ENCODE results near the gene POP5. TPM values are rescaled to one million over a fixed set of nuclear protein-coding genes. Genes with fewer than 3 reads are reported as not detected.

Gene POP5
- total RNA-seq, 1 donor from 2014 or later, result 33.8 TPM

DNA sequence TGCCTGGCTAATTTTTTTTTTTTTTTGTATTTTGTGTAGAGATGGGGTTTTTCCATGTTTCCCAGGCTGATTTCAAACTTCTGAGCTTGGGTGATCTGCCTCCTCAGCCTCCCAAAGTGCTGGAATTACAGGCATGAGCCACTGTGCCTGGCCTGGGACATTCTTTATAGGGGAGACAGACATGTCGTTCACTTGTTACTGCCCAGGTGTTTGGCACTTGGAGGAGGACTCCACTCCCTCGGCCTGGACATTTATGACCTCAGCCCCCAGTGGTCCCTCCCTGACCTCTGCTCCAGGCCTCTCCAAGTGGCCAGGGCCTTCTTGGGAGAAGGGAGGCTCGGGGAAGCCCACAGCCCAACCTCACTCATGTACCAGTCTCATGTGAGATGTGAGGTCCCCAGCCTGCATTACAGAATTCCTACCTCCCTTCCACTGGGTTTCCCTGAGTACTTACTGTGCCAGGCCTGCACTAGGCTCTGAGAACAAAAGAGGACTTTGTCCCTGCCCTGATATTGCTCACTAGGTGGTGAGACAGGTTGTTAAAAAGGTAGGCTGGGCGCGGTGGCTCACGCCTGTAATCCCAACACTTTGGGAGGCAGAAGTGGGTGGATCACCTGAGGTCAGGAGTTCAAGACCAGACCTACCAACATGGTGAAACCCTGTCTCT lies 9.7 kb upstream of the POP5 start:
- DNase-seq (ENCODE audit: low spot score), result no peak

GRCh38 chr12:120588948-120589930 lies 8.0 kb upstream of the POP5 start:
- no peak for DNase-seq (ENCODE audit: low spot score)

GRCh38 chr12:120588371-120588770 lies 7.2 kb upstream of the POP5 start:
- DNase-seq (ENCODE audit: low spot score), result no peak

DNA sequence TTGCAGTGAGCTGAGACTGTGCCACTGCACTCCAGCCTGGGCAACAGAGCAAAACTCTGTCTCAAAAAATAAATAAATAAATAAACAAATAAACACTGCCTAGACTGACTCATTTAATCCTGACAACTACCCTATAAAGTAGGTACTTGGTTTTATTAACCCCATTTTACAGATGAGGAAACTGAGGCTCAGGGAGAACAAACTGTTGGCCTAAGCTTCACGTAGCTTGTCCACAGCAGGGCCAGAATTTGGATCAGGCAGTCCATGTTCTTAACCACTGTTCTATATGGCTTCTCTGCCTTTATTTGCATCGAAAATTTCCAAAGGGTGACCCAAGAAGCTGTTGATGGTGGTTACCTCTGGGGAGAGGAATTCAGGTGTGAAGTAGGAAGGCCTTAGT lies 5.7 kb upstream of the POP5 start:
- no peak for DNase-seq (ENCODE audit: low spot score)

GRCh38 chr12:120586206-120586605 lies 5.0 kb upstream of the POP5 start:
- no peak for DNase-seq (ENCODE audit: low spot score)

DNA sequence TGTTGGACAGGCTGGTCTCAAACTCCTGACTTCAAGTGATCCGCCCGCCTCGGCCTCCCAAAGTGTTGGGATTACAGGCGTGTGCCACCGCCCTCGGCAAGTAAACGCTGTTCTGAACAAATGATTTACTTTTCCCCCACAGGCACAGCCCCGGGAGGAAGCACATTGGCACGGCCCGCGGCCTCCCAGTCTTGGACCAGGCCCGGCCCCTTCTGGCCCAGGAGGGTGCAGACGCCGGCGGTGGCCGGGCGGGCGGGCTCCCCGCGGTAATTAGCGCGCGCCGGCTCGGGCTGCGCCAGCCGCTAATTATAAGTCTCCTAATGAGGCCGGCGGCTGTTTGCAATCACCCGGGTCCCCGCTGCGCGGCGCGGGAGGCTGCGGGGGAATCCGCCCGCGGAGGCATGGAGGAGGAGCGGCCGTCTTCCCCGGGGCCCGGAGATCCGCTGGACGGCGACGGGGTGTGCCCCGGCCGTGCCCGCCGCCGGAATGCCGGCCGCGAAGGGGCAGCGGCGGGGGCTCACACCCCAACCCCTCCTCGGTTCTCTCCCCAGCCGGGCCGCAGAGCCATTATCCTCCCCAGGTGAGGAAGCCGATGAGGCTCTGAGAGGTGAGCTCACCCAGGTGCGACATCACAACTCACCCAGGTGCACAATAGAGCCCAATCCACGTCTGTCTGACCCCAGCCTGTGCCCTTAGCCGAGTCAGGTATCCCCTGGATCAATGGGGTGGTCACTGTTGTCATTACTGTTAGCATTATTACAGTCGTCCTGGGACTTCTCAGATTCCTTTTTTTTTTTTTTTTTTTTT lies 3.3 kb upstream of the POP5 start:
- DNase-seq (ENCODE audit: low spot score), result peak; percentile 92

DNA sequence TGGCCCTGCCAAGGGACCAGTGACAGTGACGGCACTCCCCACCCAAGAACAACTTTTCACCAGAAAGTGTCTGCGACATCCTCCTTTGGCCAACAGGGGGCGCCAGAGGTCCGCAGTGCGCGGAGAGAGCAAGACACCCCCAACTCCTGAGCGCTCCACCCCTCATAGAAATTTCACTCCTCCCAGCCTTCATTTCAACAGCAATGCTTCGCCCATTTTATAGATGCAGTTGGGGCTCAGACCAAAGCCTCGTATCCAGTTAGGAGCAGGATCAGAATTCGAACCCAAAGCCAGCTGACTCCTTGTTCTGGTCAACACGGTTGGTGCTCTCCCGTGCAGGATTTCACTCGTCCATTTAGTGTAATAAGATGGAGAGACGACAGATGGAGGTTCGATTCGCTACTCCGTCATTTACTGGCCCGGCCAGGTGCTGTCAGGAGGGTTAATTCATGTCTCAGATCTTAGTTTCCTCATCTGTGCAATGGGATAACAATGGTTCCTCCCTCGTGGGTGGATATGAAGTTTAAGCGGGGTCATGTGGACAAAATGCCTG lies 2.4 kb upstream of the POP5 start:
- DNase-seq (ENCODE audit: low spot score), result peak; percentile 93

GRCh38 chr12:120581998-120582397 lies 796 bp upstream of the POP5 start:
- DNase-seq (ENCODE audit: low spot score), result no peak

DNA sequence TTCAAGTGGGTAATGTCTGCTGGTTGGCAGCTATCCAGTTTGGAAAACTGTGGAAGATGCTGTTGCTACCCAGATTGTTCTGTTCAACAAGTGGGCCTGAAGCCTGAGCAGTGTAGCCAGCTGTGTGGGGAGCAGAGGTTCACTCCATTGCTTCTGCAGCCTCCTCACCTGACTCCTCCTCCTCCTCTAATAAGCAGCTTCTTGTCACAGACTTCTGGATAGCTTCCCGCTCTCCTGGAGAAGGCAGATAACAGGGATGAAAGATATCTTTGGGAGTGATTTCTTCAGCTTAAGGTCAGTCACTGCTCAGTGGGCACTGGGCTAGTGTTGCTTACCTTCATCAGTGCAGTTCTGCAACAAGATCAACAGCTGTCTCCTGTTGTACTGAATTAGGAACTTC lies 2.0 kb downstream of the POP5 start:
- DNase-seq (ENCODE audit: low spot score), result no peak

DNA sequence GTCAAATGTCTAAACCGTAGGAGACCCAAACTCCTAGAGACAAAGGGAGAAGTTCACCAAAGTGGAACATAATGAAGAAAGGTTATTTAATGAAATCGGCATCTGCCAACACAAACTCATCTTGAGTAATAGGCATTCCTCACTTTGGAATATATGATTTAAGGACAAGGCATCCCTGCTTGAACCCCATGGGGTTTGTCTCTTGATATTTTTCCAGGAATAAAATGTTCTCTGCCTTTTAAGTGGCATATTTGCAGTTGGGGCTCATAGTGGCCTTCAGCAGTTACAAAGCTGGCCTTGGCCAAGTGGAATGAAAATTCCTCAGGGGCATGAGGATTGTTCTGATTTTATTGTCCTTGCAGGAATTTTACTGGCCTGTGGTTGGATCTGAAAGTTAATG lies 7.1 kb downstream of the POP5 start:
- no peak for DNase-seq (ENCODE audit: low spot score)

DNA sequence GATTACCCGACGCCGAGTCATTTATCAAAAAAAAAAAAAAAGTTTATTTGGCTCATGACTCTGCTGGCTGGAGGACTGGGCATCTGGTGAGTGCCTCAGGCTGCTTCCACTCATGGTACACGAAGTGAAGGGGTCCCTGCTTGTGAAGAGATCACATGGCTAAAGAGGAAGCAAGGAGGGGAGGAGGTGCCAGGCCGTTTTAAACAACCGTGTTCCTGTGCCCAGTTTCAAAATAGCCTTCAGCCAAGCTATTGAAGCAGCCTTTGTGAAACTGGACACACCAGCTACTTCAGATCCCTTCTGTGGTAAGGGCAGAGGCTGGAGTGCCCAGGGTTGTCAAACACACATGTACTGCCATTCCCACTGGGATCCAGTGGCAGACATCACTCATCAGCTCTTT lies 7.6 kb downstream of the POP5 start:
- no peak for DNase-seq (ENCODE audit: low spot score)

GRCh38 chr12:120571299-120571698 lies 9.9 kb downstream of the POP5 start:
- no peak for DNase-seq (ENCODE audit: low spot score)

- DNase-seq (ENCODE audit: low spot score), result no peak
These were observed 17.7 kb downstream of the POP5 start for GRCh38 chr12:120563495-120563894.

DNA sequence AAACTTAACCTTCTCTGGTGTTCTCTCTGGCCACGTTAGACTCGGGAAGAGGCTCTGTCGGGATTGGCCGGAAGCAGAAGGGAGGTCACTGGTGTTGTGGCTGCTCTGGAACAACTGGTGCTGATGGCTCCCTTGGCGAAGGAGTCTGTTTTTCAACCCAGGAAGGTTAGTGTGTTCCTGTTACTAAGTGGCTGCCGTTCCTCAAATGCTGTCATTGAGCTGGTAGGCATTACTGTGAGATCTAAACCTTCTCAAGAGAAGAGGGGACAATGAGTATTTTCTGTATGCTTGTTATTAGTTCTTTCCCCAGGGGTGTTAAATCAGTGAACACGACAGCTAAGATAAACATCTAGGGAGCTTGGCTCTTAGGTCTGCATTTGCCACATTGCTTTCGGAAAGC lies 18.3 kb downstream of the POP5 start:
- no peak for DNase-seq (ENCODE audit: low spot score)

GRCh38 chr12:120557589-120557988 lies 23.6 kb downstream of the POP5 start:
- no peak for DNase-seq (ENCODE audit: low spot score)

DNA sequence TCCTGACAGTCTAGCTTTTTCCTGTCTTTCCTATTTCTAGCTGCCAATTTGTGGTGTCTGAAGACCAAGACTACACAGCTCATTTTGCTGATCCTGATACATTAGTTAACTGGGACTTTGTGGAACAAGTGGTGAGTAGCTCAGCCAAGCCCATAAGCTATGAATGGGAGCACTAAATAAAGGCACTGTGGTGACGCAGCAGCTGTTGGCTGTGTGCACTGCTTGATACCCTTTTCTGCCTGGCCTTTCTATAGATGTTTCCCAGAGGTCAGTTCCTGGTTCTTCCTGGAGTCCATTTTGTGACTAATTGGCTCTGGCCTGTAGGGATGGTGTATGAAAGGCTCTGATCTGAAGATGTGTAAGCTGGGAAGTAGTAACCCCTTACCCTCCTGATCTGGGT lies 26.5 kb downstream of the POP5 start:
- DNase-seq (ENCODE audit: low spot score), result no peak

DNA sequence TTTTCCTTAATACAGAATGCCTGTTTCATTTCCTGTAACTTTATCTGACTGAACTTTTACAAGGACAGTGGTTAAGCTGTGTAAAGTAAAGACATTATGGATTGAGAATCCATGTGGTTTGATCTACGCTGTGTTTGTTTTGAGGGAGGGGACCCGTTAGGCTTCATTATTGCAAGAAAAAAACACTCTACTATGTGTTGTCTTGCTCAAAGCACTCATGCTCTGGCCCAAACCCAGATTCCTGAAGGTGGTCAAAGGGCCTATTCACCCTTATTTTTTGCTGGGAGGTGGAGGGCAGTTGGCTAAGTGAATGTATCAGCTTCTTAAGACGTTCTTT lies 35.2 kb downstream of the POP5 start:
- no peak for DNase-seq (ENCODE audit: low spot score)

DNA sequence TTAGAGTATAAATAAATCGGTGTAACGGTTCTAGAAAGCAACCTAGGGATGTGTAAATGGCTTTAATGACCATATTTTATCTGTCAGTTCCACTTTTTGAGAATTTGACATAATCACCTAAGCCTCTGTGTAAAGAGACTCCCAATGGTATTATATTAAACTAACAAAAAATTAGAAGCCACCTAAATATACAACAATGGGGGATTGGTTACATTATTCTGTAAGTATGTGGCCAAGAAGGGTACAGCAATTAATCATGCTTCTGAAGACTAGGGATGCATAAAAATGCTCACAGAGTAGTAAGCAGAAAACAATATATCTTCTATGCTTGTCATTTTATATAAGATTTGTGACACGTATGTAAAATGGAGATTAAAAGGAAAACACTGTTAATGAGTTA lies 36.5 kb downstream of the POP5 start:
- DNase-seq (ENCODE audit: low spot score), result no peak

GRCh38 chr12:120542166-120542565 lies 39.0 kb downstream of the POP5 start:
- DNase-seq (ENCODE audit: low spot score), result no peak

GRCh38 chr12:120540445-120540844 lies 40.8 kb downstream of the POP5 start:
- DNase-seq (ENCODE audit: low spot score), result no peak

GRCh38 chr12:120539303-120539702 lies 41.9 kb downstream of the POP5 start:
- no peak for DNase-seq (ENCODE audit: low spot score)
